MCF 10A (cell line): ENCODE measurements around the gene INTS3. TPM values are rescaled to one million over a fixed set of nuclear protein-coding genes. Genes with fewer than 3 reads are reported as not detected.

Experiments used
- BruUV-seq: library from RNA; stranded (reverse); fragments of 400-500 nt; replicated peaks from 2 replicates; lab custom pipeline; 2021; lab: Mats Ljungman, UMichigan
- CTCF ChIA-PET: fragments of 300-600 bp; sonication (Branson Sonifier 250); formaldehyde crosslinking; extraction: SDS; loops from one replicate; lab custom pipeline; 2021; ENCODE audit warnings: antibody characterized with exemption, inconsistent platforms; lab: Yijun Ruan, JAX
- POLR2A ChIA-PET: fragments of 300-600, 350-650 bp; sonication (Branson Sonifier 250); formaldehyde crosslinking; extraction: SDS; loops from one replicate; lab custom pipeline; 2020; ENCODE audit warnings: antibody characterized with exemption, inconsistent platforms; lab: Yijun Ruan, JAX
- DNase-seq: peaks from one replicate; pipeline ENCODE4 v3.0.0-alpha.2; 2018; ENCODE audit not compliant: unreplicated experiment
- H3K27ac Mint-ChIP-seq: one replicate; pipeline ENCODE4 v1.8.0; 2022; ENCODE audit warnings: mild to moderate bottlenecking, low read depth, mixed read lengths; ENCODE audit not compliant: unreplicated experiment
- H3K27me3 Mint-ChIP-seq: one replicate; pipeline ENCODE4 v1.8.0; 2022; ENCODE audit warnings: mixed read lengths; ENCODE audit not compliant: insufficient read depth, unreplicated experiment
- H3K36me3 Mint-ChIP-seq: one replicate; pipeline ENCODE4 v1.8.0; 2022; ENCODE audit warnings: mild to moderate bottlenecking, moderate library complexity, mixed read lengths; ENCODE audit not compliant: insufficient read depth, unreplicated experiment
- H3K4me1 Mint-ChIP-seq: one replicate; pipeline ENCODE4 v1.8.0; 2022; ENCODE audit warnings: mixed read lengths; ENCODE audit not compliant: insufficient read depth, unreplicated experiment
- H3K4me3 Mint-ChIP-seq: one replicate; pipeline ENCODE4 v1.8.0; 2022; ENCODE audit warnings: mild to moderate bottlenecking, moderate library complexity, mixed read lengths; ENCODE audit not compliant: unreplicated experiment
- H3K9me3 Mint-ChIP-seq: one replicate; pipeline ENCODE4 v1.8.0; 2022; ENCODE audit warnings: mixed read lengths; ENCODE audit not compliant: unreplicated experiment
- CTCF ChIP-seq: fragments of 200-600 bp; IDR thresholded peaks from one replicate; pipeline ENCODE4 v1.8.0; 2022; ENCODE audit warnings: antibody characterized with exemption, mild to moderate bottlenecking; ENCODE audit not compliant: unreplicated experiment
- intact Hi-C: fragments of 100-400 bp; cut with micrococcal nuclease; formaldehyde crosslinking; loops from 2 replicates; pipeline ENCODE4 v1.14.1; 2022
- total RNA-seq: library from RNA; stranded (reverse); gene quantifications from 2 replicates; pipeline ENCODE4 v1.2.3, GENCODE V29; 2022

The INTS3 gene
- total RNA-seq, 1 experiment from 2014 or later = 68.7 TPM

GRCh38 chr1:153685544-153686340 is 42.1 kb upstream of the INTS3 start:
- peaks cover 8% of the 10 kb centered on the region for H3K4me1 Mint-ChIP-seq
- peaks cover 27% of the 10 kb centered on the region for H3K27me3 Mint-ChIP-seq
- POLR2A ChIA-PET = interaction anchor here (0.8 kb wide), 1 partner anchor 9 kb away, joined by 3 read pairs; no protein-coding TSS in a partner anchor
- DNase-seq = no peak
- H3K9me3 Mint-ChIP-seq = no peaks in the 10 kb centered on the region
- H3K36me3 Mint-ChIP-seq = no peaks in the 10 kb centered on the region
- intact Hi-C loops = no loop called here
- H3K4me3 Mint-ChIP-seq = no peak overlapping the region
- H3K27ac Mint-ChIP-seq = no peak overlapping the region
- no TSS peak for BruUV-seq
- TF ChIP-seq CTCF = no peak
- CTCF ChIA-PET = interaction anchor here (0.8 kb wide), 1 partner anchor 9 kb away, joined by 3 read pairs; no protein-coding TSS in a partner anchor

DNA sequence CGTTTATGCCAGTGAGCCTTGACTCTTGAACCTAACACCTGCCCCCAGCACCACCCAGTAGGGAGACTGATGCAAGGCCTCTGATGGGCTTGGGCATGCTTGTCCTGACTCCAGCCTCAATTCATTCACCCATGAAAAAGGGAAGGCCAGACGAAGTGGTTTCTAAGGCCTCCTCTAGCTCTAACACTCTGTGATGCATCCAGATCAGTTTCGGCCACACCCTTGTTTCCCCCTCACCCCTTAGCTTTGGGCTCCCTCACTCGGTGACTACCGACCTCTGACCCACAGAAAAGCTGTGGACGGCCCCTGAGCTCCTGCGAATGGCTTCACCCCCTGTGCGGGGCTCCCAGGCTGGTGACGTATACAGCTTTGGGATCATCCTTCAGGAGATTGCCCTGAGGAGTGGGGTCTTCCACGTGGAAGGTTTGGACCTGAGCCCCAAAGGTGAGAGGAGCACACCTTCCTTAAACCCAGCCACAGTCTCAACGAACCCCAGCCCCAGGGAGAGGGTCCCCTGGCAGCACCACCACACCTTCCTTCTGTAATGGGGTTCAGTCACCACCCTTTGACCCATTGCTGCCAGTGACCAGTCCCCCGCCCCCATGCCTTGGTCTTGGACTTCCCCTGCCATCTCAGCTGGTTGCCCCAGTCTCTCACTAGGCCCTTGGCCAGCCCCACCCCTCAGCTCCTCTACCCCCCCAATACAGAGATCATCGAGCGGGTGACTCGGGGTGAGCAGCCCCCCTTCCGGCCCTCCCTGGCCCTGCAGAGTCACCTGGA is 40.3 kb upstream of the INTS3 start:
- no peak for TF ChIP-seq CTCF
- H3K4me3 Mint-ChIP-seq = no peak overlapping the region
- no peak overlapping the region for H3K27ac Mint-ChIP-seq
- CTCF ChIA-PET = interaction anchor here (0.7 to 2.8 kb wide), 3 partner anchors 9 to 185 kb away, joined by 3 to 13 read pairs (median 4); partner anchors contain the start of gene NPR1
- peaks cover 8% of the 10 kb centered on the region for H3K4me1 Mint-ChIP-seq
- intact Hi-C loops = no loop called here
- no TSS peak for BruUV-seq
- DNase-seq = no peak
- H3K9me3 Mint-ChIP-seq = no peaks in the 10 kb centered on the region
- no peaks in the 10 kb centered on the region for H3K36me3 Mint-ChIP-seq
- peaks cover 14% of the 10 kb centered on the region for H3K27me3 Mint-ChIP-seq
- POLR2A ChIA-PET = interaction anchor here (0.6 to 0.9 kb wide), 3 partner anchors 37 to 307 kb away, joined by 3 to 4 read pairs (median 3); partner anchors contain the start of gene CREB3L4

DNA sequence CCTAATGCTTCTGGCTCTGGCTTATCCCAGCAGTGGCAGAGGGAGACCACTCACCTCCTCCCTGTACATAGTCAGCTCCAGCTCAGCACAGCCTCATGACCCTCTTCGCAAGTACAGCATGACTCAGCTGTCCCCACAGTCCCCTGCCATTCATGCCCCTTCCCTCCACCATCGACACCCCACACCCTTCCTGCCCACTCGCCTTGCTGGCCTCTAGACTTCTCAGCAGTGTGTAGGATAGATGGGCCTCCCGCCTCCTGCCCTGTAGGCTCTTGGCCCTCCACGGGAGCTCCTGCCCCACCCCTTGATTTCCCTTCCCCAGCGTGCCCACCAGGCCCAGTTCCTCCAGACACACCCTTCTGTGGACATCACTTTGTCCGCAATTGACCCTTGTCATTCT is 39.6 kb upstream of the INTS3 start:
- Mint-ChIP-seq H3K27me3 (peaks cover 14% of the 10 kb centered on the region), H3K4me3 (no peak overlapping the region), H3K36me3 (no peaks in the 10 kb centered on the region), H3K9me3 (no peaks in the 10 kb centered on the region), H3K4me1 (peaks cover 8% of the 10 kb centered on the region), H3K27ac (no peak overlapping the region)
- POLR2A ChIA-PET = interaction anchor here (0.6 to 0.9 kb wide), 3 partner anchors 14 to 36 kb away, joined by 3 read pairs; no protein-coding TSS in a partner anchor
- no TSS peak for BruUV-seq
- TF ChIP-seq CTCF = no peak
- intact Hi-C loops = no loop called here
- DNase-seq = no peak
- CTCF ChIA-PET = interaction anchor here (0.7 to 2.8 kb wide), 3 partner anchors 10 to 186 kb away, joined by 3 to 13 read pairs (median 4); partner anchors contain the start of gene NPR1
